IMR-90 (cell line): ENCODE data around the gene KAT7. TPM values are rescaled to one million over a fixed set of nuclear protein-coding genes. Genes with fewer than 3 reads are reported as not detected.

Experiments
- ATAC-seq: fragments of 200-7000 bp; cut with Tn5 transposase; 2 replicates; pipeline ENCODE4 v1.9.1; 2020; ENCODE audit warnings: low read depth, mild to moderate bottlenecking, moderate library complexity
- BruUV-seq: library from RNA; stranded (reverse); fragments of 400-500 nt; replicated peaks from 2 replicates; lab custom pipeline; 2021; lab: Mats Ljungman, UMichigan
- CTCF ChIA-PET: fragments of 300-600 bp; formaldehyde crosslinking; extraction: SDS; loops from one replicate; lab custom pipeline; 2021; ENCODE audit warnings: antibody characterized with exemption; lab: Yijun Ruan, JAX
- POLR2A ChIA-PET: fragments of 300-600 bp; sonication (Branson Sonifier 250); formaldehyde crosslinking; loops from one replicate; lab custom pipeline; 2022; ENCODE audit warnings: antibody characterized with exemption; ENCODE audit not compliant: unreplicated experiment; lab: Charles Lee
- DNase-seq: peaks from one replicate; pipeline ENCODE4 v3.0.0; 2013
- H2AFZ ChIP-seq: replicated peaks from 2 replicates; pipeline ENCODE3; 2013; ENCODE audit warnings: low read length, mild to moderate bottlenecking; ENCODE audit not compliant: poor library complexity
- H2AK5ac ChIP-seq: 2 replicates; pipeline ENCODE4 v1.6.1; 2013; ENCODE audit warnings: low read depth, low read length, inconsistent platforms
- H2AK9ac ChIP-seq: replicated peaks from 2 replicates; pipeline ENCODE3; 2013; ENCODE audit warnings: mild to moderate bottlenecking, low read depth, low read length, moderate library complexity; ENCODE audit not compliant: poor library complexity
- H2BK120ac ChIP-seq: 2 replicates; pipeline ENCODE4 v1.6.1; 2013; ENCODE audit warnings: low read depth, low read length, inconsistent platforms
- H2BK15ac ChIP-seq: 3 replicates; pipeline ENCODE4 v1.6.1; 2013; ENCODE audit warnings: low read depth, low read length, inconsistent platforms
- H2BK20ac ChIP-seq: 2 replicates; pipeline ENCODE4 v1.6.1; 2013; ENCODE audit warnings: low read depth, mild to moderate bottlenecking, inconsistent platforms, low read length, moderate library complexity
- H2BK5ac ChIP-seq: 2 replicates; pipeline ENCODE4 v1.6.1; 2013; ENCODE audit warnings: mild to moderate bottlenecking, low read depth, low read length, inconsistent platforms; ENCODE audit not compliant: poor library complexity, severe bottlenecking
- H3K14ac ChIP-seq: replicated peaks from 2 replicates; pipeline ENCODE4 v1.6.1; 2013; ENCODE audit warnings: low read depth, low read length, inconsistent platforms
- H3K18ac ChIP-seq: 2 replicates; pipeline ENCODE4 v1.6.1; 2013; ENCODE audit warnings: low read depth, low read length, control low read depth
- H3K23ac ChIP-seq: 2 replicates; pipeline ENCODE4 v1.6.1; 2013; ENCODE audit warnings: low read depth, low read length, inconsistent platforms
- H3K27ac ChIP-seq: 2 replicates; pipeline ENCODE4 v1.5.1; 2013; ENCODE audit warnings: mild to moderate bottlenecking, control low read depth, low read length; ENCODE audit not compliant: insufficient read depth
- H3K27me3 ChIP-seq: 2 replicates; pipeline ENCODE4 v1.6.1; 2013; ENCODE audit warnings: low read length; ENCODE audit not compliant: control insufficient read depth, insufficient read depth
- H3K36me3 ChIP-seq: 2 replicates; pipeline ENCODE4 v1.6.1; 2013; ENCODE audit warnings: low read length, mixed read lengths; ENCODE audit not compliant: control insufficient read depth, insufficient read depth
- H3K4ac ChIP-seq: 2 replicates; pipeline ENCODE4 v1.6.1; 2013; ENCODE audit warnings: low read depth, low read length, inconsistent platforms
- H3K4me1 ChIP-seq: 2 replicates; pipeline ENCODE4 v1.6.1; 2013; ENCODE audit warnings: low read length, mixed read lengths; ENCODE audit not compliant: control insufficient read depth, insufficient read depth
- H3K4me2 ChIP-seq: 2 replicates; pipeline ENCODE4 v1.6.1; 2013; ENCODE audit warnings: low read depth, mild to moderate bottlenecking, control low read depth, low read length, moderate library complexity
- H3K4me3 ChIP-seq: 2 replicates; pipeline ENCODE4 v1.5.1; 2013; ENCODE audit warnings: low read depth, mild to moderate bottlenecking, control low read depth, low read length, moderate library complexity; ENCODE audit not compliant: insufficient read depth
- H3K56ac ChIP-seq: 2 replicates; pipeline ENCODE4 v1.6.1; 2013; ENCODE audit warnings: low read length, inconsistent platforms; ENCODE audit not compliant: insufficient read depth; ENCODE audit errors: extremely low read depth
- H3K79me1 ChIP-seq, 2 experiments: 2 replicates each; pipeline ENCODE4 v1.6.1; 2013; ENCODE audit warnings: low read length in 2 of 2, inconsistent platforms in 1 of 2, low read depth in 1 of 2
- H3K9ac ChIP-seq: 2 replicates; pipeline ENCODE4 v1.6.1; 2013; ENCODE audit warnings: low read depth, low read length, control low read depth
- H3K9me1 ChIP-seq: 2 replicates; pipeline ENCODE4 v1.6.1; 2013; ENCODE audit warnings: low read length, inconsistent platforms; ENCODE audit not compliant: insufficient read depth
- H3K9me3 ChIP-seq: 2 replicates; pipeline ENCODE4 v1.6.1; 2013; ENCODE audit warnings: low read length; ENCODE audit not compliant: control insufficient read depth, insufficient read depth
- H4K20me1 ChIP-seq: 2 replicates; pipeline ENCODE4 v1.6.1; 2013; ENCODE audit warnings: low read length, inconsistent platforms; ENCODE audit not compliant: insufficient read depth
- H4K5ac ChIP-seq: 2 replicates; pipeline ENCODE4 v1.6.1; 2013; ENCODE audit warnings: mild to moderate bottlenecking, low read depth, low read length, control low read depth
- H4K8ac ChIP-seq, 2 experiments: 2 replicates each; pipeline ENCODE4 v1.6.1; 2013; ENCODE audit warnings: low read depth in 2 of 2, low read length in 2 of 2, control low read depth in 1 of 2, inconsistent platforms in 1 of 2
- H4K91ac ChIP-seq: 2 replicates; pipeline ENCODE4 v1.6.1; 2013; ENCODE audit warnings: low read depth, low read length, inconsistent platforms; ENCODE audit not compliant: insufficient read depth
- BHLHE40 ChIP-seq: fragments of 150-350 bp; IDR thresholded peaks from 2 replicates; pipeline ENCODE4 v1.6.1; 2016; ENCODE audit warnings: mild to moderate bottlenecking, low read depth, low read length
- CEBPB ChIP-seq: IDR thresholded peaks from 2 replicates; pipeline ENCODE4 v1.6.1; 2012; ENCODE audit warnings: low read depth, low read length, improper control_type of control experiment
- FOS ChIP-seq: fragments of 150-350 bp; IDR thresholded peaks from 2 replicates; pipeline ENCODE4 v1.6.1; 2016; ENCODE audit warnings: low read depth, low read length
- MAFK ChIP-seq: IDR thresholded peaks from 2 replicates; pipeline ENCODE4 v1.6.1; 2012; ENCODE audit warnings: low read depth, low read length, improper control_type of control experiment
- MAZ ChIP-seq: IDR thresholded peaks from 2 replicates; pipeline ENCODE4 v1.6.1; 2012; ENCODE audit warnings: low read depth, mild to moderate bottlenecking, low read length, improper control_type of control experiment, moderate library complexity, borderline replicate concordance
- MXI1 ChIP-seq: IDR thresholded peaks from 2 replicates; pipeline ENCODE4 v1.6.1; 2012; ENCODE audit warnings: low read depth, mild to moderate bottlenecking, low read length, moderate library complexity, borderline replicate concordance
- NFE2L2 ChIP-seq: fragments of 150-350 bp; IDR thresholded peaks from 2 replicates; pipeline ENCODE4 v1.6.1; 2016; ENCODE audit warnings: low read depth, mild to moderate bottlenecking, low read length
- POLR2A ChIP-seq: IDR thresholded peaks from 2 replicates; pipeline ENCODE4 v1.6.1; 2012; ENCODE audit warnings: mild to moderate bottlenecking, low read depth, low read length
- RAD21 ChIP-seq: IDR thresholded peaks from 2 replicates; pipeline ENCODE4 v1.6.1; 2012; ENCODE audit warnings: low read length, improper control_type of control experiment
- RCOR1 ChIP-seq: IDR thresholded peaks from 2 replicates; pipeline ENCODE4 v1.6.1; 2012; ENCODE audit warnings: mild to moderate bottlenecking, low read length, improper control_type of control experiment; ENCODE audit not compliant: insufficient replicate concordance
- RFX5 ChIP-seq: IDR thresholded peaks from 2 replicates; pipeline ENCODE4 v1.8.0; 2012; ENCODE audit warnings: low read depth, mild to moderate bottlenecking, low read length, moderate library complexity
- SMC3 ChIP-seq: fragments of 150-350 bp; IDR thresholded peaks from 2 replicates; pipeline ENCODE4 v1.6.1; 2016; ENCODE audit warnings: low read depth, mild to moderate bottlenecking, antibody characterized with exemption, low read length, moderate library complexity
- WGBS, 2 experiments: methylation state at CpG; one replicate each; pipeline versions ENCODE4 v1.1.5 to v1.1.7; 2013; ENCODE audit warnings: missing lambda C conversion rate in 2 of 2; ENCODE audit not compliant: insufficient read length in 1 of 2; ENCODE audit errors: extremely low coverage in 2 of 2; 5-methylcytosine and 5-hydroxymethylcytosine counted together
- dilution Hi-C: fragments of 300-500 bp; cut with HindIII; formaldehyde crosslinking; loops from one replicate; pipeline ENCODE4 v1.14.3; 2018; ENCODE audit warnings: low sequenced_read_pairs; ENCODE audit not compliant: unreplicated experiment
- in situ Hi-C: fragments of 300-500 bp; cut with MboI; formaldehyde crosslinking; loops from 3 replicates; pipeline ENCODE4 v1.14.3; 2019; ENCODE audit warnings: low sequenced_read_pairs, inconsistent platforms, mixed read lengths
- intact Hi-C: fragments of 100-400 bp; cut with micrococcal nuclease; formaldehyde crosslinking; loops from 2 replicates; pipeline ENCODE4 v1.10.0; 2022
- polyA plus RNA-seq, 3 experiments: library from polyadenylated mRNA; depleted of rRNA; stranded (reverse); fragments of >200 nt; gene quantifications; 2 replicates each; pipeline ENCODE4 v1.2.3, GENCODE V29; 2012; ENCODE audit warnings: low replicate concordance in 1 of 3
- total RNA-seq: library from RNA; depleted of rRNA; stranded (reverse); fragments of >200 nt; gene quantifications from 2 replicates; pipeline ENCODE4 v1.2.3, GENCODE V29; 2012
- TF ChIP-seq, protein P1 (sequence below): fragments of 150-350 bp; IDR thresholded peaks from 2 replicates; pipeline ENCODE4 v1.6.1; 2017; ENCODE audit warnings: mild to moderate bottlenecking, antibody characterized with exemption, low read length, low read depth
- TF ChIP-seq, protein P2 (sequence below): conservative IDR thresholded peaks from 2 replicates; pipeline ENCODE4 v1.5.1; 2012; ENCODE audit warnings: mild to moderate bottlenecking, low read depth, low read length, improper control_type of control experiment
- TF ChIP-seq, protein P3 (sequence below): fragments of 150-350 bp; IDR thresholded peaks from 2 replicates; pipeline ENCODE4 v1.6.1; 2016; ENCODE audit warnings: low read depth, mild to moderate bottlenecking, low read length, moderate library complexity, borderline replicate concordance

KAT7 gene
- total and polyA plus RNA-seq, 2 of the 4 experiments (the other 2 are of a cell fraction): 16.9 to 21.9 TPM

- in situ Hi-C loops: no loop called here
Observed at GRCh38 chr17:49748791-49749190, 39.7 kb upstream of the KAT7 start.

More at GRCh38 chr17:49748791-49749190, 39.7 kb upstream of the KAT7 start:
- no peak for TF ChIP-seq POLR2A
- TF ChIP-seq RAD21: no peak
- TF ChIP-seq RCOR1: no peak
- TF ChIP-seq MXI1: no peak
- TF ChIP-seq SMC3: no peak
- no peak for TF ChIP-seq MAFK
- no peak for TF ChIP-seq CEBPB
- TF ChIP-seq RFX5: no peak
- TF ChIP-seq, protein P1, sequence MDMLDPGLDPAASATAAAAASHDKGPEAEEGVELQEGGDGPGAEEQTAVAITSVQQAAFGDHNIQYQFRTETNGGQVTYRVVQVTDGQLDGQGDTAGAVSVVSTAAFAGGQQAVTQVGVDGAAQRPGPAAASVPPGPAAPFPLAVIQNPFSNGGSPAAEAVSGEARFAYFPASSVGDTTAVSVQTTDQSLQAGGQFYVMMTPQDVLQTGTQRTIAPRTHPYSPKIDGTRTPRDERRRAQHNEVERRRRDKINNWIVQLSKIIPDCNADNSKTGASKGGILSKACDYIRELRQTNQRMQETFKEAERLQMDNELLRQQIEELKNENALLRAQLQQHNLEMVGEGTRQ: no peak
- TF ChIP-seq, protein P2, sequence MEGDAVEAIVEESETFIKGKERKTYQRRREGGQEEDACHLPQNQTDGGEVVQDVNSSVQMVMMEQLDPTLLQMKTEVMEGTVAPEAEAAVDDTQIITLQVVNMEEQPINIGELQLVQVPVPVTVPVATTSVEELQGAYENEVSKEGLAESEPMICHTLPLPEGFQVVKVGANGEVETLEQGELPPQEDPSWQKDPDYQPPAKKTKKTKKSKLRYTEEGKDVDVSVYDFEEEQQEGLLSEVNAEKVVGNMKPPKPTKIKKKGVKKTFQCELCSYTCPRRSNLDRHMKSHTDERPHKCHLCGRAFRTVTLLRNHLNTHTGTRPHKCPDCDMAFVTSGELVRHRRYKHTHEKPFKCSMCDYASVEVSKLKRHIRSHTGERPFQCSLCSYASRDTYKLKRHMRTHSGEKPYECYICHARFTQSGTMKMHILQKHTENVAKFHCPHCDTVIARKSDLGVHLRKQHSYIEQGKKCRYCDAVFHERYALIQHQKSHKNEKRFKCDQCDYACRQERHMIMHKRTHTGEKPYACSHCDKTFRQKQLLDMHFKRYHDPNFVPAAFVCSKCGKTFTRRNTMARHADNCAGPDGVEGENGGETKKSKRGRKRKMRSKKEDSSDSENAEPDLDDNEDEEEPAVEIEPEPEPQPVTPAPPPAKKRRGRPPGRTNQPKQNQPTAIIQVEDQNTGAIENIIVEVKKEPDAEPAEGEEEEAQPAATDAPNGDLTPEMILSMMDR: no peak
- TF ChIP-seq FOS: no peak
- no peak for TF ChIP-seq NFE2L2
- TF ChIP-seq, protein P3, sequence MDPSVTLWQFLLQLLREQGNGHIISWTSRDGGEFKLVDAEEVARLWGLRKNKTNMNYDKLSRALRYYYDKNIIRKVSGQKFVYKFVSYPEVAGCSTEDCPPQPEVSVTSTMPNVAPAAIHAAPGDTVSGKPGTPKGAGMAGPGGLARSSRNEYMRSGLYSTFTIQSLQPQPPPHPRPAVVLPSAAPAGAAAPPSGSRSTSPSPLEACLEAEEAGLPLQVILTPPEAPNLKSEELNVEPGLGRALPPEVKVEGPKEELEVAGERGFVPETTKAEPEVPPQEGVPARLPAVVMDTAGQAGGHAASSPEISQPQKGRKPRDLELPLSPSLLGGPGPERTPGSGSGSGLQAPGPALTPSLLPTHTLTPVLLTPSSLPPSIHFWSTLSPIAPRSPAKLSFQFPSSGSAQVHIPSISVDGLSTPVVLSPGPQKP: no peak
- TF ChIP-seq BHLHE40: no peak
- no peak for TF ChIP-seq MAZ
- H2AK9ac ChIP-seq: no peak overlapping the region
- H3K36me3 ChIP-seq: no peaks in the 10 kb centered on the region
- ChIA-PET POLR2A (no interaction called here), CTCF (no interaction called here)
- no peak overlapping the region for H2BK15ac ChIP-seq
- no peak overlapping the region for H3K23ac ChIP-seq
- H4K20me1 ChIP-seq: no peaks in the 10 kb centered on the region
- no peak overlapping the region for H2BK120ac ChIP-seq
- H3K79me1 ChIP-seq: no peaks in the 10 kb centered on the region
- no TSS peak for BruUV-seq
- peaks cover 1% of the 10 kb centered on the region; the same call in 1 of the 2 replicates for H3K27me3 ChIP-seq
- intact Hi-C loops (no loop called here), dilution Hi-C loops (no loop called here)
- H3K9me3 ChIP-seq: no peaks in the 10 kb centered on the region
- ATAC-seq (no peak), DNase-seq (no peak)
- H3K4ac ChIP-seq: no peak overlapping the region
- no peaks in the 10 kb centered on the region for H3K4me1 ChIP-seq
- no peak overlapping the region for H2AK5ac ChIP-seq
- no peak overlapping the region for H4K5ac ChIP-seq
- H2AFZ ChIP-seq: no peak overlapping the region
- WGBS, 2 experiments: no CpG with 5 or more reads among the region's 7 CpGs
- H4K8ac ChIP-seq: no peak overlapping the region
- no peak overlapping the region for H4K91ac ChIP-seq
- H3K4me2 ChIP-seq: no peak overlapping the region
- H3K9me1 ChIP-seq: 0 out of 2 replicates have a peak, but pooled peaks cover 3% of the 10 kb centered on the region
- no peak overlapping the region for H3K56ac ChIP-seq
- no peak overlapping the region for H3K4me3 ChIP-seq
- H2BK20ac ChIP-seq: no peak overlapping the region
- H3K18ac ChIP-seq: no peak overlapping the region
- no peak overlapping the region for H2BK5ac ChIP-seq
- no peak overlapping the region for H3K9ac ChIP-seq
- H3K14ac ChIP-seq: no peak overlapping the region
- H3K27ac ChIP-seq: no peak overlapping the region
